ENCODE results near the gene ANKRD34A. TPM values are rescaled to one million over a fixed set of nuclear protein-coding genes. Genes with fewer than 3 reads are reported as not detected.

Gene ANKRD34A
- total and polyA plus RNA-seq, 10 donors: 0.57 to 3.1 (median 1.1) TPM

GRCh38 chr1:145967288-145967687, 2.9 kb upstream of the ANKRD34A start:
- Histone ChIP-seq H3K27ac (no peak overlapping the region), H3K27me3 (replicated peaks in 1 of 7) (peaks cover 0 to 1% (median 0%) of the 10 kb centered on the region in 7 donors), H3K4me1 (peaks cover 22 to 58% (median 37%) of the 10 kb centered on the region in 6 donors), H3K9me3 (peaks cover 0 to 12% (median 9%) of the 10 kb centered on the region in 8 donors), H3K4me3 (no peak overlapping the region), H3K36me3 (peaks cover 0 to 6% (median 0%) of the 10 kb centered on the region in 6 donors)
- DNase-seq: no peak
- WGBS, 5 donors: 95 to 100% (median 98%) methylated on average over 2 of the region's 2 CpGs
- intact Hi-C loops (cut with DNase I; ENCODE audit: low total_unique reads): no loop called here
- TF ChIP-seq POLR2A (IDR thresholded peaks at IDR 0.05): no peak
- TF ChIP-seq POLR2AphosphoS5 (IDR thresholded peaks at IDR 0.05): no peak

- no peak for DNase-seq
- intact Hi-C loops (cut with DNase I; ENCODE audit: low total_unique reads): no loop called here
- Histone ChIP-seq H3K4me1 (peaks cover 22 to 79% (median 53%) of the 10 kb centered on the region in 6 donors), H3K9me3 (peaks cover 0 to 12% (median 9%) of the 10 kb centered on the region in 8 donors), H3K27ac (peak overlapping the region; percentile 90 to 98 (median 92)), H3K4me3 (peak overlapping the region; percentile 43 to 80 (median 54)), H3K27me3 (replicated peaks in 1 of 7) (peaks cover 0 to 14% (median 0%) of the 10 kb centered on the region in 7 donors), H3K36me3 (peaks cover 0 to 6% (median 0%) of the 10 kb centered on the region in 6 donors)
- 0 to 8% (median 1%) methylated on average over 5 of the region's 5 CpGs for WGBS, 5 donors
- TF ChIP-seq POLR2A (IDR thresholded peaks at IDR 0.05) (no peak), POLR2AphosphoS5 (IDR thresholded peaks at IDR 0.05) (no peak), CTCF (IDR thresholded peaks at IDR 0.05 in 8 of 11, conservative IDR thresholded peaks at IDR 0.05 in 3 of 11) (no peak)
Observed at GRCh38 chr1:145965119-145965744, 857 bp upstream of the ANKRD34A start.

- intact Hi-C loops (cut with DNase I; ENCODE audit: low total_unique reads): no loop called here
- Histone ChIP-seq H3K9me3 (peaks cover 0 to 12% (median 9%) of the 10 kb centered on the region in 8 donors), H3K27ac (peak overlapping the region; percentile 90 to 98 (median 92)), H3K4me1 (peaks cover 31 to 87% (median 71%) of the 10 kb centered on the region in 6 donors), H3K36me3 (peaks cover 0 to 6% (median 0%) of the 10 kb centered on the region in 6 donors), H3K4me3 (peak overlapping the region in 7 of 8 donors; percentile 43 to 80 (median 52)), H3K27me3 (replicated peaks in 1 of 7) (peaks cover 0 to 14% (median 0%) of the 10 kb centered on the region in 7 donors)
- TF ChIP-seq POLR2AphosphoS5 (IDR thresholded peaks at IDR 0.05): no peak
- TF ChIP-seq CTCF (IDR thresholded peaks at IDR 0.05 in 8 of 11, conservative IDR thresholded peaks at IDR 0.05 in 3 of 11): no peak
- TF ChIP-seq POLR2A (IDR thresholded peaks at IDR 0.05): no peak
- DNase-seq: no peak
- 43 to 62% (median 58%) methylated on average over 5 of the region's 5 CpGs for WGBS, 5 donors
Observed at GRCh38 chr1:145963265-145964019, 933 bp downstream of the ANKRD34A start.

- intact Hi-C loops (cut with DNase I; ENCODE audit: low total_unique reads): no loop called here
- H3K36me3 ChIP-seq: peaks cover 0 to 4% (median 0%) of the 10 kb centered on the region in 6 donors
- peaks cover 0 to 10% (median 7%) of the 10 kb centered on the region in 8 donors for H3K9me3 ChIP-seq
- peaks cover 34 to 92% (median 75%) of the 10 kb centered on the region in 6 donors for H3K4me1 ChIP-seq
- WGBS, 5 donors: 6 to 9% (median 7%) methylated on average over 16 to 31 of the region's 36 CpGs
- H3K4me3 ChIP-seq: peak overlapping the region; percentile 44 to 80 (median 58)
- TF ChIP-seq POLR2AphosphoS5 (IDR thresholded peaks at IDR 0.05): no peak
- no peak for TF ChIP-seq CTCF (IDR thresholded peaks at IDR 0.05 in 8 of 11, conservative IDR thresholded peaks at IDR 0.05 in 3 of 11)
- no peak for TF ChIP-seq POLR2A (IDR thresholded peaks at IDR 0.05)
- DNase-seq: peak; percentile 85
- peak overlapping the region; percentile 53 to 98 (median 92) for H3K27ac ChIP-seq
- peaks cover 0 to 14% (median 0%) of the 10 kb centered on the region in 7 donors for H3K27me3 ChIP-seq (replicated peaks in 1 of 7)
Observed at GRCh38 chr1:145962157-145963102, 1.9 kb downstream of the ANKRD34A start.
